Fibroblast of lung (primary cell): ENCODE results near the gene RAB31. TPM values are rescaled to one million over a fixed set of nuclear protein-coding genes. Genes with fewer than 3 reads are reported as not detected.

ENCODE experiments used
- DNase-seq, 2 donors: peaks; one replicate each; pipeline versions ENCODE4 v3.0.0 to v3.0.0-alpha.2; 2010; ENCODE audit warnings: low read depth in 2 of 2
- H2AFZ ChIP-seq: 2 replicates; pipeline ENCODE4 v1.5.1; 2012; ENCODE audit warnings: low read length, control low read depth, inconsistent platforms
- H3K27ac ChIP-seq: 2 replicates; pipeline ENCODE4 v1.5.1; 2011; ENCODE audit warnings: low read length, control low read depth; ENCODE audit not compliant: insufficient read depth
- H3K27me3 ChIP-seq: 2 replicates; pipeline ENCODE4 v1.5.1; 2011; ENCODE audit warnings: mild to moderate bottlenecking, low read length; ENCODE audit not compliant: control insufficient read depth, insufficient read depth
- H3K36me3 ChIP-seq: 2 replicates; pipeline ENCODE4 v1.5.1; 2011; ENCODE audit warnings: low read length; ENCODE audit not compliant: control insufficient read depth, insufficient read depth
- H3K4me1 ChIP-seq: 2 replicates; pipeline ENCODE4 v1.5.1; 2011; ENCODE audit warnings: low read length; ENCODE audit not compliant: control insufficient read depth, insufficient read depth; ENCODE audit errors: extremely low read depth
- H3K4me2 ChIP-seq: 2 replicates; pipeline ENCODE4 v1.5.1; 2011; ENCODE audit warnings: low read length, control low read depth; ENCODE audit not compliant: insufficient read depth; ENCODE audit errors: extremely low read depth
- H3K4me3 ChIP-seq, 4 experiments: fragments of 200-600 bp in 1 of 4; sonication (generic) in 1 of 4; replicated peaks in 1 of 4; 2 replicates each; pipeline ENCODE4 v1.5.1; 2011 to 2016; ENCODE audit warnings: low read length in 4 of 4, low read depth in 3 of 4, mild to moderate bottlenecking in 3 of 4, control low read depth in 2 of 4, inconsistent platforms in 1 of 4, mixed read lengths in 1 of 4; ENCODE audit not compliant: insufficient read depth in 1 of 4; ENCODE audit errors: control extremely low read depth in 1 of 4
- H3K79me2 ChIP-seq: 2 replicates; pipeline ENCODE4 v1.5.1; 2012; ENCODE audit warnings: mild to moderate bottlenecking, low read length, inconsistent platforms; ENCODE audit not compliant: control insufficient read depth, insufficient read depth
- H3K9ac ChIP-seq: 2 replicates; pipeline ENCODE4 v1.5.1; 2011; ENCODE audit warnings: mild to moderate bottlenecking, low read length, control low read depth; ENCODE audit not compliant: insufficient read depth
- H3K9me3 ChIP-seq: 2 replicates; pipeline ENCODE4 v1.5.1; 2012; ENCODE audit warnings: low read depth, low read length; ENCODE audit not compliant: control insufficient read depth, insufficient read depth
- H4K20me1 ChIP-seq: 2 replicates; pipeline ENCODE4 v1.5.1; 2011; ENCODE audit warnings: low read length; ENCODE audit not compliant: control insufficient read depth, insufficient read depth; ENCODE audit errors: extremely low read depth
- EZH2 ChIP-seq: IDR thresholded peaks from 2 replicates; pipeline ENCODE4 v1.5.1; 2012; ENCODE audit warnings: low read length, control low read depth, mild to moderate bottlenecking; ENCODE audit errors: missing control alignments
- polyA plus RNA-seq, 2 donors: library from polyadenylated mRNA; depleted of rRNA in 1 of 2; stranded (reverse) in 1 of 2; unstranded in 1 of 2; fragments of >200 nt; gene quantifications; 2 replicates each; pipeline ENCODE4 v1.2.1, GENCODE V29; 2011 to 2012; ENCODE audit warnings: missing spikeins in 1 of 2
- total RNA-seq: library from RNA; depleted of rRNA; stranded (reverse); fragments of >200 nt; gene quantifications from 2 replicates; pipeline ENCODE4 v1.2.1, GENCODE V29; 2014
- TF ChIP-seq, protein P1 (sequence below), 2 donors: IDR thresholded peaks in 1 of 2; conservative IDR thresholded peaks in 1 of 2; 1 replicate in 1 of 2; 2 replicates in 1 of 2; pipeline ENCODE4 v1.5.1; 2011 to 2012; ENCODE audit warnings: low read length in 2 of 2, control low read depth in 1 of 2, inconsistent platforms in 1 of 2, low read depth in 1 of 2, mild to moderate bottlenecking in 1 of 2

Gene RAB31
- total and polyA plus RNA-seq, 2 donors (not counting 1 experiment from before 2014, with no cell fraction given), result 29.6 to 47.1 TPM

DNA sequence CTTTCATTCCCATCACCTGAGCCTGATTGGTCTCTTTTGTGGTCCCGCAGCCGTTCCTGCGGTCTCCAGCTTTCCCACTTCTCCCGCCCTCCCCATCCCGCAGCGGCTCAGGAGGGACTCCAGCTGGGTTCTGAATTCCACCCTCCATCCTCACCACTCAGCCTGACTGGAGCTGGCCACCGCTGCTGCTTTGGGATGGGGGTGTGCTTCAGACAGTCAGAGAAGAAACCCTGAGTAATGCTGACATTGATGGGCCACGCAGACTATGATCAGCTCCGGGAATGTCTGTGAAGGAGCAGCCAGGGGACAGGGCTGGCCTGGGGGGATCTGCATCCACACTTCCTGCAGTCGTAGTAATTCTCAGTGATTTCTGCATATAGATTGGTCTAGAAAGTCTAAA lies 131.8 kb downstream of the RAB31 start:
- Histone ChIP-seq H3K4me1 (no peaks in the 10 kb centered on the region), H3K9me3 (no peaks in the 10 kb centered on the region), H3K4me2 (no peak overlapping the region), H4K20me1 (no peaks in the 10 kb centered on the region), H3K4me3 (no peak overlapping the region), H3K36me3 (no peaks in the 10 kb centered on the region), H2AFZ (no peak overlapping the region), H3K9ac (no peak overlapping the region), H3K79me2 (no peaks in the 10 kb centered on the region), H3K27me3 (no peaks in the 10 kb centered on the region), H3K27ac (no peak overlapping the region)
- no peak for TF ChIP-seq EZH2
- TF ChIP-seq, protein P1, sequence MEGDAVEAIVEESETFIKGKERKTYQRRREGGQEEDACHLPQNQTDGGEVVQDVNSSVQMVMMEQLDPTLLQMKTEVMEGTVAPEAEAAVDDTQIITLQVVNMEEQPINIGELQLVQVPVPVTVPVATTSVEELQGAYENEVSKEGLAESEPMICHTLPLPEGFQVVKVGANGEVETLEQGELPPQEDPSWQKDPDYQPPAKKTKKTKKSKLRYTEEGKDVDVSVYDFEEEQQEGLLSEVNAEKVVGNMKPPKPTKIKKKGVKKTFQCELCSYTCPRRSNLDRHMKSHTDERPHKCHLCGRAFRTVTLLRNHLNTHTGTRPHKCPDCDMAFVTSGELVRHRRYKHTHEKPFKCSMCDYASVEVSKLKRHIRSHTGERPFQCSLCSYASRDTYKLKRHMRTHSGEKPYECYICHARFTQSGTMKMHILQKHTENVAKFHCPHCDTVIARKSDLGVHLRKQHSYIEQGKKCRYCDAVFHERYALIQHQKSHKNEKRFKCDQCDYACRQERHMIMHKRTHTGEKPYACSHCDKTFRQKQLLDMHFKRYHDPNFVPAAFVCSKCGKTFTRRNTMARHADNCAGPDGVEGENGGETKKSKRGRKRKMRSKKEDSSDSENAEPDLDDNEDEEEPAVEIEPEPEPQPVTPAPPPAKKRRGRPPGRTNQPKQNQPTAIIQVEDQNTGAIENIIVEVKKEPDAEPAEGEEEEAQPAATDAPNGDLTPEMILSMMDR (conservative IDR thresholded peaks at IDR 0.05 in 1 of 2, IDR thresholded peaks at IDR 0.05 in 1 of 2; ENCODE audit: low read depth in 1 of 2, low read length in 2 of 2), result no peak
- DNase-seq, result peak in 1 of 2 donors; percentile 52

DNA sequence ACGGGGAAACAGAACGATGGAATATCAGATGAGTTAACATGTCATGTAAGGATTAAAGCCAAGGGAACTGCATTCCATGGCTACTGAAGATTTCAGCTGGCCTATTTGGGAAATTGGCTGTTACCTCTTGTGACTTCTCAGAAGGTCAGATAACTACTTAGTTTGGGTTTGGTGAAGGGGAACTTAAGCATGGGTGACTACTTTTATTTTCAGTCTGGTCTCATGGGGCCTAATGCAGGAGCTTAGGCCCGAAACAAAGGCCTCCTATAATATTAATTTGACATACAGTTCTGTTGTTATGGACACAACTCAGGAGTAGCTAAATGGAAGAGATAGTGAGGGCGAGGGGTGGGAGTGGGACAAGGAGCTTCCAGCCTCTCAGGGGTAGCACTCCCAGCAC lies 133.7 kb downstream of the RAB31 start:
- Histone ChIP-seq H3K27ac (no peak overlapping the region), H3K4me2 (no peak overlapping the region), H3K4me3 (no peak overlapping the region), H2AFZ (no peak overlapping the region), H3K79me2 (no peaks in the 10 kb centered on the region), H3K9ac (no peak overlapping the region), H3K4me1 (no peaks in the 10 kb centered on the region), H3K9me3 (no peaks in the 10 kb centered on the region), H3K27me3 (no peaks in the 10 kb centered on the region), H3K36me3 (no peaks in the 10 kb centered on the region), H4K20me1 (no peaks in the 10 kb centered on the region)
- DNase-seq, result no peak
- TF ChIP-seq EZH2, result no peak
- TF ChIP-seq, protein P1 (conservative IDR thresholded peaks at IDR 0.05 in 1 of 2, IDR thresholded peaks at IDR 0.05 in 1 of 2; ENCODE audit: low read depth in 1 of 2, low read length in 2 of 2), result no peak

DNA sequence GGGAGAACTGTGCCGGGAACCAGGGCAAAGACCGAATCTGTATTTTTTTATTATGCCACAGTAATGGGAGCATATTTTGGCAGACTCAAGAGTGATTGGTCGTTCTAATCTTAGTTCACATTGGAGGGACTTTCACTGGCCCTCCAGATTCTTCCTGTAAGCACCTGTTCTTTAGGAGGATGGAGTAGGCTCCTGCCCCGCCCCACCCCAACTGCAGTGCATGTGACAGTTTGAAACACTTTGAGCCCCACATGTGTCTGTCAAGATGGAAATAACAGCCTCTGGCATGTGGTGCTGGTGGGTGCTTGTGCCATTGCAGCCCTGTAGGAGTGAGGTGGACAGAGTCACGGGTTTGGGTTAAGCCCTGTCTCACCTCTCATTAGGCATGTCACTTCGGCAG lies 134.3 kb downstream of the RAB31 start:
- H3K79me2 ChIP-seq, result no peaks in the 10 kb centered on the region
- H3K27me3 ChIP-seq, result no peaks in the 10 kb centered on the region
- no peaks in the 10 kb centered on the region for H4K20me1 ChIP-seq
- H3K9ac ChIP-seq, result no peak overlapping the region
- H3K4me3 ChIP-seq, result no peak overlapping the region
- H3K4me1 ChIP-seq, result no peaks in the 10 kb centered on the region
- no peaks in the 10 kb centered on the region for H3K36me3 ChIP-seq
- no peak overlapping the region for H3K4me2 ChIP-seq
- H2AFZ ChIP-seq, result no peak overlapping the region
- no peak overlapping the region for H3K27ac ChIP-seq
- TF ChIP-seq, protein P1 (conservative IDR thresholded peaks at IDR 0.05 in 1 of 2, IDR thresholded peaks at IDR 0.05 in 1 of 2; ENCODE audit: low read depth in 1 of 2, low read length in 2 of 2), result no peak
- no peak for TF ChIP-seq EZH2
- H3K9me3 ChIP-seq, result no peaks in the 10 kb centered on the region
- no peak for DNase-seq
